HepG2 (cell line): Measurements from ENCODE around the gene SMYD4. TPM values are rescaled to one million over a fixed set of nuclear protein-coding genes. Genes with fewer than 3 reads are reported as not detected.

Experiments used
- ATAC-seq: fragments of 200-7000 bp; cut with Tn5 transposase; 3 replicates; pipeline ENCODE4 v1.9.1; 2020; ENCODE audit warnings: mild to moderate bottlenecking, moderate library complexity
- BruUV-seq: library from RNA; stranded (reverse); fragments of 400-500 nt; replicated peaks from 2 replicates; lab custom pipeline; 2021; lab: Mats Ljungman, UMichigan
- CTCF ChIA-PET: fragments of 300-600 bp; formaldehyde crosslinking; extraction: SDS; loops from one replicate; lab custom pipeline; 2021; ENCODE audit warnings: low total read pairs, inconsistent platforms, low intra/inter-chr PET ratio; lab: Yijun Ruan, JAX
- POLR2A ChIA-PET: fragments of 350-600 bp; sonication (Branson Sonifier 250); formaldehyde crosslinking; loops from one replicate; lab custom pipeline; 2020; ENCODE audit warnings: antibody characterized with exemption, inconsistent platforms; lab: Yijun Ruan, JAX
- DNase-seq: peaks from one replicate; pipeline ENCODE4 v3.0.0-alpha.2; 2015; ENCODE audit warnings: low spot score
- FAIRE-seq: peaks from 3 replicates; lab custom pipeline; 2011; peaks lifted over from hg19 to GRCh38; lab: Jason Lieb, UNC
- H2AFZ ChIP-seq: one replicate; pipeline ENCODE4 v1.6.1; 2011; ENCODE audit warnings: low read length, inconsistent platforms
- H3K27ac ChIP-seq: fragments of 300-600 bp; 3 replicates; pipeline ENCODE4 v1.8.0; 2011; ENCODE audit warnings: mixed run types, mild to moderate bottlenecking, mixed read lengths, low read length, inconsistent platforms; ENCODE audit not compliant: insufficient read depth; ENCODE audit errors: extremely low read length
- H3K27me3 ChIP-seq, 2 experiments: fragments of 200-600 bp in 1 of 2; 2 replicates in 1 of 2; 3 replicates in 1 of 2; pipeline versions ENCODE4 v1.6.0 to v1.8.0; 2011; ENCODE audit warnings: low read length in 2 of 2, mild to moderate bottlenecking in 2 of 2, moderate library complexity in 2 of 2, inconsistent platforms in 1 of 2; ENCODE audit not compliant: insufficient read depth in 2 of 2, control insufficient read depth in 1 of 2
- H3K36me3 ChIP-seq, 2 experiments: fragments of 200-600 bp in 1 of 2; replicated peaks in 1 of 2; 2 replicates in 1 of 2; 3 replicates in 1 of 2; pipeline versions ENCODE4 v1.5.1 to v1.8.0; 2011; ENCODE audit warnings: low read length in 2 of 2, inconsistent platforms in 1 of 2; ENCODE audit not compliant: insufficient read depth in 2 of 2, control insufficient read depth in 1 of 2
- H3K4me1 ChIP-seq: 2 replicates; pipeline ENCODE4 v1.5.1; 2012; ENCODE audit warnings: low read length, inconsistent platforms; ENCODE audit not compliant: insufficient read depth
- H3K4me2 ChIP-seq: 2 replicates; pipeline ENCODE4 v1.6.0; 2011; ENCODE audit warnings: low read depth, low read length, inconsistent platforms
- H3K4me3 ChIP-seq, 3 experiments: fragments of 200-600 bp in 1 of 3; sonication (generic), shearing (Covaris generic) in 1 of 3; replicated peaks in 1 of 3; 2 replicates each; pipeline ENCODE4 v1.5.1; 2011 to 2016; ENCODE audit warnings: low read length in 3 of 3, inconsistent platforms in 2 of 3, low read depth in 2 of 3, mild to moderate bottlenecking in 2 of 3, control low read depth in 1 of 3, mixed read lengths in 1 of 3; ENCODE audit not compliant: insufficient read depth in 1 of 3
- H3K79me2 ChIP-seq: one replicate; pipeline ENCODE4 v1.6.1; 2011; ENCODE audit warnings: low read length, inconsistent platforms; ENCODE audit not compliant: insufficient read depth
- H3K9ac ChIP-seq: 2 replicates; pipeline ENCODE4 v1.6.0; 2011; ENCODE audit warnings: mild to moderate bottlenecking, low read depth, low read length, inconsistent platforms; ENCODE audit not compliant: insufficient read depth
- H3K9me3 ChIP-seq: 2 replicates; pipeline ENCODE4 v1.5.1; 2012; ENCODE audit warnings: mild to moderate bottlenecking, low read length
- H4K20me1 ChIP-seq: 2 replicates; pipeline ENCODE4 v1.6.0; 2011; ENCODE audit warnings: inconsistent platforms, mild to moderate bottlenecking, low read length, moderate library complexity; ENCODE audit not compliant: insufficient read depth
- ARHGAP35 ChIP-seq: sonication (generic); formaldehyde crosslinking; IDR thresholded peaks from 2 replicates; pipeline ENCODE4 v1.9.0; 2022; ENCODE audit warnings: mild to moderate bottlenecking, inconsistent platforms, moderate library complexity, missing genetic modification reagents, borderline replicate concordance
- CEBPB ChIP-seq: IDR thresholded peaks from 2 replicates; pipeline ENCODE4 v1.6.1; 2011; ENCODE audit warnings: low read depth, low read length, improper control_type of control experiment, borderline replicate concordance
- IRX3 ChIP-seq: sonication (generic); formaldehyde crosslinking; IDR thresholded peaks from 2 replicates; pipeline ENCODE4 v1.8.1; 2023; ENCODE audit warnings: mild to moderate bottlenecking, low read depth, missing genetic modification reagents, borderline replicate concordance
- NFATC3 ChIP-seq: sonication (generic); formaldehyde crosslinking; IDR thresholded peaks from 2 replicates; pipeline ENCODE4 v1.5.1; 2020; ENCODE audit warnings: mild to moderate bottlenecking, missing genetic modification reagents
- NFKBIZ ChIP-seq: IDR thresholded peaks from 2 replicates; pipeline ENCODE4 v1.6.1; 2018; ENCODE audit warnings: missing genetic modification reagents, missing compliant biosample characterization
- POLR2G ChIP-seq: fragments of 200-400 bp; formaldehyde crosslinking; IDR thresholded peaks from 2 replicates; pipeline ENCODE4 v1.6.1; 2018; ENCODE audit warnings: mild to moderate bottlenecking, low read depth, low read length, moderate library complexity
- RBFOX2 ChIP-seq: fragments of 200-400 bp; formaldehyde crosslinking; IDR thresholded peaks from 2 replicates; pipeline ENCODE4 v1.6.1; 2017; ENCODE audit warnings: low read depth, mild to moderate bottlenecking, low read length
- ZBTB42 ChIP-seq: sonication (generic); formaldehyde crosslinking; IDR thresholded peaks from 2 replicates; pipeline ENCODE4 v1.5.0; 2020; ENCODE audit warnings: mild to moderate bottlenecking, missing genetic modification reagents
- ZNF432 ChIP-seq: sonication (generic); formaldehyde crosslinking; IDR thresholded peaks from 2 replicates; pipeline ENCODE4 v1.5.0; 2020; ENCODE audit warnings: missing genetic modification reagents, mild to moderate bottlenecking, borderline replicate concordance
- ZNF564 ChIP-seq: sonication (generic); formaldehyde crosslinking; IDR thresholded peaks from 2 replicates; pipeline ENCODE4 v1.8.1; 2023; ENCODE audit warnings: mild to moderate bottlenecking, missing genetic modification reagents
- ZNF776 ChIP-seq: sonication (generic); formaldehyde crosslinking; IDR thresholded peaks from 2 replicates; pipeline ENCODE4 v1.4.0; 2020; ENCODE audit warnings: mild to moderate bottlenecking, missing genetic modification reagents
- ZNF839 ChIP-seq: sonication (generic); formaldehyde crosslinking; IDR thresholded peaks from 2 replicates; pipeline ENCODE4 v1.4.0; 2020; ENCODE audit warnings: missing genetic modification reagents, mild to moderate bottlenecking, borderline replicate concordance
- ZNF883 ChIP-seq: sonication (generic); formaldehyde crosslinking; IDR thresholded peaks from 2 replicates; pipeline ENCODE4 v1.5.1; 2020; ENCODE audit warnings: mild to moderate bottlenecking, missing genetic modification reagents; ENCODE audit errors: not compliant biosample characterization
- WGBS: methylation state at CpG from one replicate; pipeline ENCODE4 v1.1.6; 2017; ENCODE audit warnings: low lambda C conversion rate; 5-methylcytosine and 5-hydroxymethylcytosine counted together
- in situ Hi-C: cut with HindIII; loops from 2 replicates; pipeline ENCODE4 v1.10.0; 2017; ENCODE audit warnings: low pct_unique_long_range_greater_than_20kb; ENCODE audit not compliant: extremely low pct_ligation_motif_present
- intact Hi-C: fragments of 100-400 bp; cut with micrococcal nuclease; formaldehyde crosslinking; loops from one replicate; pipeline ENCODE4 v1.10.0; 2022; ENCODE audit not compliant: unreplicated experiment
- polyA plus RNA-seq, 8 experiments: library from polyadenylated mRNA; depleted of rRNA in 3 of 8; stranded (reverse) in 7 of 8; unstranded in 1 of 8; fragments of >200 nt; fragmentation: Illumina TruSeq in 4 of 8; extraction: Trizol in 4 of 8; gene quantifications; 2 replicates each; pipeline versions ENCODE4 v1.2.1 to v1.2.3, GENCODE V29; 2011 to 2016; ENCODE audit warnings: low read depth in 4 of 8, missing spikeins in 1 of 8, mixed read lengths in 1 of 8; ENCODE audit not compliant: insufficient read depth in 1 of 8
- total RNA-seq, 5 experiments: library from RNA; depleted of rRNA; stranded (reverse); fragments of >200 nt; fragmentation: Illumina TruSeq; extraction: Trizol; gene quantifications; 2 replicates each; pipeline ENCODE4 v1.2.3, GENCODE V29; 2016; ENCODE audit warnings: low read depth in 1 of 5
- TF ChIP-seq, protein P1 (sequence below): sonication (generic); formaldehyde crosslinking; IDR thresholded peaks from 2 replicates; pipeline ENCODE4 v1.4.0; 2020; ENCODE audit warnings: missing genetic modification reagents
- TF ChIP-seq, protein P2 (sequence below): IDR thresholded peaks from 2 replicates; pipeline ENCODE4 v1.6.1; 2016; ENCODE audit warnings: missing genetic modification reagents, missing compliant biosample characterization
- TF ChIP-seq, protein P3 (sequence below): sonication (generic); formaldehyde crosslinking; IDR thresholded peaks from 2 replicates; pipeline ENCODE4 v1.9.0; 2021; ENCODE audit warnings: missing genetic modification reagents, borderline replicate concordance
- TF ChIP-seq, protein P4 (sequence below): sonication (generic); formaldehyde crosslinking; IDR thresholded peaks from 2 replicates; pipeline ENCODE4 v1.4.0; 2020; ENCODE audit warnings: mild to moderate bottlenecking, missing genetic modification reagents

The SMYD4 gene
- total and polyA plus RNA-seq, 2 of the 13 experiments (the other 11 are each of a cell fraction or from before 2014, with no cell fraction given), result 7.4 to 11.3 TPM

DNA sequence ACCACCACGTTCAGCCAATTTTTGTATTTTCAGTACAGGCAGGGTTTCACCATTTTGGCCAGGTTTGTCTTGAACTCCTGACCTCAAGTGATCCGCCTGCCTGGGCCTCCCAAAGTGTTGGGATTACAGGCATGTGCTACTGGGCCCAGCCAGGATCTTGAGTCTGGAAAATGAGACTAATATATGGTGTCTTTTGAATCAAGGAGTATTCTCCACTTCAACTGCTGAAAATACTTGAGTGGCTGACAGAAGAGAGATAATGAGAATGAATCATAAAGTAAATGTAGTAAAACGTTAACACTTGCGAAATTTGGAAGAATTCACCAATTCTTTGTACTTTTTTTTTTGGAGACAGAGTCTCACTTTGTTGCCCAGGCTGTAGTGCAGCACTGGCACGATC, 16.6 kb downstream of the SMYD4 start:
- FAIRE-seq, result no peak
- in situ Hi-C loops, result no loop called here
- no peaks in the 10 kb centered on the region for H4K20me1 ChIP-seq
- no peak overlapping the region for H3K4me2 ChIP-seq
- H3K4me1 ChIP-seq, result peaks cover 41% of the 10 kb centered on the region
- no peak overlapping the region for H3K4me3 ChIP-seq
- H3K9me3 ChIP-seq, result no peaks in the 10 kb centered on the region
- intact Hi-C loops, result no loop called here
- H2AFZ ChIP-seq, result no peak overlapping the region
- no peak for TF ChIP-seq ZNF564
- TF ChIP-seq, protein P1, sequence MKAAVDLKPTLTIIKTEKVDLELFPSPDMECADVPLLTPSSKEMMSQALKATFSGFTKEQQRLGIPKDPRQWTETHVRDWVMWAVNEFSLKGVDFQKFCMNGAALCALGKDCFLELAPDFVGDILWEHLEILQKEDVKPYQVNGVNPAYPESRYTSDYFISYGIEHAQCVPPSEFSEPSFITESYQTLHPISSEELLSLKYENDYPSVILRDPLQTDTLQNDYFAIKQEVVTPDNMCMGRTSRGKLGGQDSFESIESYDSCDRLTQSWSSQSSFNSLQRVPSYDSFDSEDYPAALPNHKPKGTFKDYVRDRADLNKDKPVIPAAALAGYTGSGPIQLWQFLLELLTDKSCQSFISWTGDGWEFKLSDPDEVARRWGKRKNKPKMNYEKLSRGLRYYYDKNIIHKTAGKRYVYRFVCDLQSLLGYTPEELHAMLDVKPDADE (CRISPR knock-in tag), result no peak
- no peak for TF ChIP-seq ZNF776
- TF ChIP-seq, protein P2, sequence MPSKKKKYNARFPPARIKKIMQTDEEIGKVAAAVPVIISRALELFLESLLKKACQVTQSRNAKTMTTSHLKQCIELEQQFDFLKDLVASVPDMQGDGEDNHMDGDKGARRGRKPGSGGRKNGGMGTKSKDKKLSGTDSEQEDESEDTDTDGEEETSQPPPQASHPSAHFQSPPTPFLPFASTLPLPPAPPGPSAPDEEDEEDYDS (CRISPR knock-in tag), result no peak
- TF ChIP-seq POLR2G, result no peak
- TF ChIP-seq, protein P3, sequence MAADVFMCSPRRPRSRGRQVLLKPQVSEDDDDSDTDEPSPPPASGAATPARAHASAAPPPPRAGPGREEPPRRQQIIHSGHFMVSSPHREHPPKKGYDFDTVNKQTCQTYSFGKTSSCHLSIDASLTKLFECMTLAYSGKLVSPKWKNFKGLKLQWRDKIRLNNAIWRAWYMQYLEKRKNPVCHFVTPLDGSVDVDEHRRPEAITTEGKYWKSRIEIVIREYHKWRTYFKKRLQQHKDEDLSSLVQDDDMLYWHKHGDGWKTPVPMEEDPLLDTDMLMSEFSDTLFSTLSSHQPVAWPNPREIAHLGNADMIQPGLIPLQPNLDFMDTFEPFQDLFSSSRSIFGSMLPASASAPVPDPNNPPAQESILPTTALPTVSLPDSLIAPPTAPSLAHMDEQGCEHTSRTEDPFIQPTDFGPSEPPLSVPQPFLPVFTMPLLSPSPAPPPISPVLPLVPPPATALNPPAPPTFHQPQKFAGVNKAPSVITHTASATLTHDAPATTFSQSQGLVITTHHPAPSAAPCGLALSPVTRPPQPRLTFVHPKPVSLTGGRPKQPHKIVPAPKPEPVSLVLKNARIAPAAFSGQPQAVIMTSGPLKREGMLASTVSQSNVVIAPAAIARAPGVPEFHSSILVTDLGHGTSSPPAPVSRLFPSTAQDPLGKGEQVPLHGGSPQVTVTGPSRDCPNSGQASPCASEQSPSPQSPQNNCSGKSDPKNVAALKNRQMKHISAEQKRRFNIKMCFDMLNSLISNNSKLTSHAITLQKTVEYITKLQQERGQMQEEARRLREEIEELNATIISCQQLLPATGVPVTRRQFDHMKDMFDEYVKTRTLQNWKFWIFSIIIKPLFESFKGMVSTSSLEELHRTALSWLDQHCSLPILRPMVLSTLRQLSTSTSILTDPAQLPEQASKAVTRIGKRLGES (CRISPR knock-in tag), result no peak
- TF ChIP-seq ZNF883 (CRISPR knock-in tag), result no peak
- no peak for TF ChIP-seq NFKBIZ (CRISPR knock-in tag)
- TF ChIP-seq ZNF839 (CRISPR knock-in tag), result no peak
- TF ChIP-seq RBFOX2, result no peak
- no peak for TF ChIP-seq ZBTB42 (CRISPR knock-in tag)
- TF ChIP-seq NFATC3 (CRISPR knock-in tag), result no peak
- TF ChIP-seq, protein P4, sequence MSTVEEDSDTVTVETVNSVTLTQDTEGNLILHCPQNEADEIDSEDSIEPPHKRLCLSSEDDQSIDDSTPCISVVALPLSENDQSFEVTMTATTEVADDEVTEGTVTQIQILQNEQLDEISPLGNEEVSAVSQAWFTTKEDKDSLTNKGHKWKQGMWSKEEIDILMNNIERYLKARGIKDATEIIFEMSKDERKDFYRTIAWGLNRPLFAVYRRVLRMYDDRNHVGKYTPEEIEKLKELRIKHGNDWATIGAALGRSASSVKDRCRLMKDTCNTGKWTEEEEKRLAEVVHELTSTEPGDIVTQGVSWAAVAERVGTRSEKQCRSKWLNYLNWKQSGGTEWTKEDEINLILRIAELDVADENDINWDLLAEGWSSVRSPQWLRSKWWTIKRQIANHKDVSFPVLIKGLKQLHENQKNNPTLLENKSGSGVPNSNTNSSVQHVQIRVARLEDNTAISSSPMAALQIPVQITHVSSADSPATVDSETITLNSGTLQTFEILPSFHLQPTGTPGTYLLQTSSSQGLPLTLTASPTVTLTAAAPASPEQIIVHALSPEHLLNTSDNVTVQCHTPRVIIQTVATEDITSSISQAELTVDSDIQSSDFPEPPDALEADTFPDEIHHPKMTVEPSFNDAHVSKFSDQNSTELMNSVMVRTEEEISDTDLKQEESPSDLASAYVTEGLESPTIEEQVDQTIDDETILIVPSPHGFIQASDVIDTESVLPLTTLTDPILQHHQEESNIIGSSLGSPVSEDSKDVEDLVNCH, result no peak
- no peak for TF ChIP-seq IRX3
- TF ChIP-seq ARHGAP35, result no peak
- TF ChIP-seq CEBPB, result no peak
- TF ChIP-seq ZNF432, result no peak
- BruUV-seq, result no TSS peak
- ChIA-PET CTCF (no interaction called here), POLR2A (no interaction called here)
- 72% methylated on average over 5 of the region's 5 CpGs for WGBS
- no peak overlapping the region for H3K9ac ChIP-seq
- no peak for ATAC-seq
- H3K36me3 ChIP-seq, result peaks cover 2 to 14% of the 10 kb centered on the region in 2 experiments; a peak in 2 of 5 replicates
- no peaks in the 10 kb centered on the region for H3K27me3 ChIP-seq
- H3K27ac ChIP-seq, result no peak overlapping the region
- H3K79me2 ChIP-seq, result peaks cover 3% of the 10 kb centered on the region
- no peak for DNase-seq
